ENCODE measurements around the gene HSDL2. TPM values are rescaled to one million over a fixed set of nuclear protein-coding genes. Genes with fewer than 3 reads are reported as not detected.
A peak's percentile ranks its signal among the peaks of the same experiment; 100 is the strongest.

The HSDL2 gene
- total RNA-seq, 2 donors from 2014 or later = 93.0 to 127 TPM

DNA sequence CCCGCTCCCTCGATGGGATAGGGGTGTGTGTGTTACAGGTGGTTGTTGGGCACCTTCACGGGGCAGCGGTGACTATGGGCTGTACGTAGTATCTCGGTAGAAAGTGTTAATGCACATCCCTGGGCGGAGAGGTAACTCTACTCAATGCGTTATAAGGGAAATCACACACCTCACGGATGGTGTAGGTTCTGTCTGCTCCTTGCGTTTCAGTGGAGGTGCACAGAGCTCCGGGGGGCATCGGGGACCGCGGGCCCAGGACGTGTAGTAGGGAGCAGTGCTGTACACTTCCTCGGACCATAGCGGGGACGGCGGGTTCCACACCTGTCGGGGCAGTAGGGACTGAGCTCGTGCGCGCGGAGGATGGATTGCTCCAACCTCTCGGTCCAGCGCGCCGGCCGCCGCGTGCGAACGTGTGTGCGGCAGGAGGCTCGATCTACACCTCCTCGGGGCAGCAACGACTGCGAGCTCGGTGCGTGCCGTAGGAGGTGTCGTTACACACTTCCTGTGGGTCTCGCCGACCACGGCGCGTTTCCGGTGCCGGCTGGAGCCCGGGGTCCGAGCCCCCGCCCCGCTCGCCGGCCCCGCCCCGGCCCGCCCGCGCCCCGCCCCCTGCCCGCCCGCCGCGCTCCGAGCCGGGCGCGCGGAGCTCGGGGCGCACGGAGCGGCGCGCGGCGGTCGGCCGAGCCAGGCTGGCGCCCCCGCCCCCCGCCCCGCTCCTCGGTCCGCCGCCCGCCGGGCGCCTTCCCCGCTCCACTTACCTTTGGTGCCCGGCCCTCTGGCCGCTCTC lies 106.5 kb downstream of the HSDL2 start, which contains the start of gene KIAA1958:
KIAA1958 (plus strand) TSS at position 607 of the 787 bp plus-strand sequence. CDS start 87,254 bp downstream, outside the sequence.
- no peaks in the 10 kb centered on the region for H3K27me3 ChIP-seq
- TF ChIP-seq, protein P1, sequence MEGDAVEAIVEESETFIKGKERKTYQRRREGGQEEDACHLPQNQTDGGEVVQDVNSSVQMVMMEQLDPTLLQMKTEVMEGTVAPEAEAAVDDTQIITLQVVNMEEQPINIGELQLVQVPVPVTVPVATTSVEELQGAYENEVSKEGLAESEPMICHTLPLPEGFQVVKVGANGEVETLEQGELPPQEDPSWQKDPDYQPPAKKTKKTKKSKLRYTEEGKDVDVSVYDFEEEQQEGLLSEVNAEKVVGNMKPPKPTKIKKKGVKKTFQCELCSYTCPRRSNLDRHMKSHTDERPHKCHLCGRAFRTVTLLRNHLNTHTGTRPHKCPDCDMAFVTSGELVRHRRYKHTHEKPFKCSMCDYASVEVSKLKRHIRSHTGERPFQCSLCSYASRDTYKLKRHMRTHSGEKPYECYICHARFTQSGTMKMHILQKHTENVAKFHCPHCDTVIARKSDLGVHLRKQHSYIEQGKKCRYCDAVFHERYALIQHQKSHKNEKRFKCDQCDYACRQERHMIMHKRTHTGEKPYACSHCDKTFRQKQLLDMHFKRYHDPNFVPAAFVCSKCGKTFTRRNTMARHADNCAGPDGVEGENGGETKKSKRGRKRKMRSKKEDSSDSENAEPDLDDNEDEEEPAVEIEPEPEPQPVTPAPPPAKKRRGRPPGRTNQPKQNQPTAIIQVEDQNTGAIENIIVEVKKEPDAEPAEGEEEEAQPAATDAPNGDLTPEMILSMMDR (IDR thresholded peaks at IDR 0.05) = no peak
- peaks cover 0 to 12% of the 10 kb centered on the region in 2 donors for H3K4me1 ChIP-seq
- H3K4me3 ChIP-seq = peak within 1 kb of the TSS; percentile 84 to 96
- H3K36me3 ChIP-seq = no peaks in the 10 kb centered on the region
- H3K27ac ChIP-seq = peak within 1 kb of the TSS; percentile 62 to 75
- no peaks in the 10 kb centered on the region for H3K9me3 ChIP-seq
- DNase-seq (ENCODE audit: low spot score) = peak; percentile 69

DNA sequence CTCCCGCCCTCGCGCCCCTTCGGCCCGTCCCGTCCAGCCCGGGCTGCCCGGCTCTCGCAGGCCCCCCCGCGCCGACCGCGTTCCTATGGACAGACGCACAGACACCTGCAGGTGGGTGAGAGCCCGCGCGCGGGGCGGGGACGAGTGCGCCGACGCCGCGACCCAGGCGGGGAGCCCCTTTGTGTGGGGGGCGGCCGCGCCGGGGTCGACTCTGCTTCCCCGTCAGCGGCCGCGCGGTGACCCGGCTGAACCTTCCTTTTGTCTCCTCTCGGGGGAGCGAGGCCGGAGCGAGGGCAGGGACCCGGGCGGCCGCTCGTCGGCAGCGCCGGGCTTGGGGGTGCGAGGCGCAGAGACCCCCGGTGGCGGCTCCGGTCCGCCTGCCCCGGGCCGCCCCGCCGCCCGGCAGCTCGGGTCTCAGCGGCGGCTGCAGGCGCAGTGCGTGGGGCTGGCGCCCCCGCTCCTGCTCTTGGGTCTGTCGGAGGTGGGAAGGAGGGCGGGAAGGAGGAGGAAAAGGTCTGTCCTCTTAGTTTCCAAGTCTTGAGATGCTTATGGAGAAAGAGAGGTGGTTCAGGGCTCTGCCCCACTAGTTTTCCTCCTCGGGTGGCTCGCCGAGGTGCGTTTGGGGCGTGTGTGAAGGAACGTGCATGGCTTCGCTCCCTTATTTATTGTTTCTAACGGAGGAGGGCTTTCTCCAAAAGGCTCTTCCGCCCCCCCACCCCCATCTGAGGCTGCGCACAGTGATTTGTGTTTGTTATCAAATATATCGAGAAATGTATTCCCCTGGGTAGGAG lies 107.3 kb downstream of the HSDL2 start:
- Histone ChIP-seq H3K4me1 (peaks cover 0 to 12% of the 10 kb centered on the region in 2 donors), H3K4me3 (peak overlapping the region; percentile 84 to 96), H3K27me3 (no peaks in the 10 kb centered on the region), H3K27ac (peak overlapping the region; percentile 62 to 75), H3K36me3 (no peaks in the 10 kb centered on the region), H3K9me3 (no peaks in the 10 kb centered on the region)
- TF ChIP-seq, protein P1 (IDR thresholded peaks at IDR 0.05) = no peak
- DNase-seq (ENCODE audit: low spot score) = no peak

DNA sequence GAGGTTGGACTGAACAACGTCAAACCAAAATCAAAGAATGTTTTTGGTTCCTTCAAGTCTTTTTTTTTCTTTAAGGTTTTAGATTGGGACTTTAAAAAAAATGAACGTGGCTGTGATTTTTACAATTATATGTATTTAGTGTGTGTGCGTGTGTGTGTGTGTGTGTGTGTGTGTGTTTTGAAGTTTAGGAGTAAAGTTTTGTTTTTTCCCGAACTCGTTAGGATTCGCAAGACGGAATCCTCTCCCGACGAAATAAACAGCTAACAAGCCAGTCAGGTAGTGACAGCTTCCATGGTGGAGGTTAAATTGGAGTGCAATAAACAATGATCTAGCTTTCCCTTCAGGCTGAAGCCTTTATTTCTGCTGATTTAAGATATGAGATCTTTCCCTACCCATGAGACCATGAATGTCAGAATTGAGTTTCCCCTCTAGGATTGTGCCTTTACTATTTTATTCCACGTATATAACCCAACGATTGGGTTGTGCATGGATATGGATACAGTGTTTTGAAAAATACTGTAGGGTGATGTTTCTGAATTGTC lies 108.0 kb downstream of the HSDL2 start:
- no peaks in the 10 kb centered on the region for H3K36me3 ChIP-seq
- DNase-seq (ENCODE audit: low spot score) = no peak
- H3K9me3 ChIP-seq = no peaks in the 10 kb centered on the region
- H3K27me3 ChIP-seq = no peaks in the 10 kb centered on the region
- H3K4me1 ChIP-seq = peaks cover 0 to 12% of the 10 kb centered on the region in 2 donors
- H3K27ac ChIP-seq = peak overlapping the region; percentile 62 to 75
- TF ChIP-seq, protein P1 (IDR thresholded peaks at IDR 0.05) = no peak
- H3K4me3 ChIP-seq = peak overlapping the region; percentile 84 to 96

DNA sequence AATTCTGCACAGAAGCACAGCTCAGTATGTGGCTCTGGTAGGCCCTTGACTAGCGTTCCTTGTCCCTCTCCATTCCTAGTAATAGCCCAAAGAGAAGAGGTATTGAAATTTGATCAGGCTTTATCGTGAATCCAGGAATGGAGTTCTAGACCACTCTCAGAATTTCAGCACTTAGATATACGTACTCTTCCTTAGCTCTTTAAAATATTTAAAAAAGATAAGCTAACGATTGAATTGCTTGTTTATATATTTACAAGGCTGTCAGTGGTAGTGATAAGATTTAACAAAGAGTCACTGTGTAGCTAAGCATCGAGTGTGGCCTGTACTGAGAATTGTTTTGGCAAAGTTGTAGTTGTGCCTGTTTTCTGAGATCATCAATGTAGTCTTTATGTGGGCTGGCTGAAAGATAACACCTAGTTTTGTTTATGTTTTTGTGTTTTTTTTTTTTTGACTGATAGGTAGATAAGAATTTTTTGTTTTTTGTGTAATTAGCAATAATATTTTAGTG lies 109.2 kb downstream of the HSDL2 start:
- TF ChIP-seq, protein P1 (IDR thresholded peaks at IDR 0.05) = no peak
- Histone ChIP-seq H3K27ac (no peak overlapping the region), H3K27me3 (no peaks in the 10 kb centered on the region), H3K9me3 (peaks cover 0 to 8% of the 10 kb centered on the region in 2 donors), H3K4me3 (no peak overlapping the region), H3K4me1 (peaks cover 0 to 12% of the 10 kb centered on the region in 2 donors), H3K36me3 (no peaks in the 10 kb centered on the region)
- no peak for DNase-seq (ENCODE audit: low spot score)

DNA sequence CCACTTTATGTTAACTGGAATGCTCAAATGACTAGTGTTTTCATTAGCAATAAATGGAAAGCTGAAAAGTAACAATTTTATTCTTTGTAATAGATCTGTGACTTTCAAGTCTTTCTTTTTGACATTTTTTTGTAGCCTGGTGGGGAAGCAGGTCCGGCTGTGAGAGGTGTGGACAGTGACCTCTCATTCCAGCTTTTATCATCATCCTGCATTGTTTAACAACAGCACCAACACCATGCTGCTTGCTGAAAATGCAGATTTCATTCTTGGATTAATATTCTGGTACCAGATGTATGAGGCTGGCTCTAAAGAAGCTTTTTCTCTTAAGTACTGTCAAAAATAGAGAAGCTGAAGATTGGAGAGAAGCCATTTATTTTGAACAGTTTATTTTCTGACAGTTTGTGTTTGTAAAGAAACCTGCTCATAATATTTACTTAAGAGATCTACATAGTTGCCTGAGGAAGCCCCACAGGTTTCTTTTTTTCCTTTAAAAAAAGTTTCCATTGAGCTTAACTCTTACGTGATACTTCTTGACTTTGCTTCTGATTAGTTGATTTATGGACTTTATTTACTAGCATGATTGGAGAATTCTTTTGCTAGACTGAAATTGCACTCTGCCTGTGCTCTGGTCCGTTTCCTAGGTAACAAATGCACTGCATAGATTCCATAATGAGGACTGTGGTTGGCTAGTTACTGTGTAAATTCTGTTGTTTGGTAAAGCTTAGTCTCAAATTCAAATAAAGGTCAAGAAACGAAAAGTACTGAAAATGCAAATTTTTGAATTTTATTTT lies 110.2 kb downstream of the HSDL2 start:
- no peak overlapping the region for H3K27ac ChIP-seq
- H3K36me3 ChIP-seq = no peaks in the 10 kb centered on the region
- H3K9me3 ChIP-seq = peaks cover 0 to 17% of the 10 kb centered on the region in 2 donors
- no peak for DNase-seq (ENCODE audit: low spot score)
- TF ChIP-seq, protein P1 (IDR thresholded peaks at IDR 0.05) = no peak
- H3K4me3 ChIP-seq = no peak overlapping the region
- no peaks in the 10 kb centered on the region for H3K27me3 ChIP-seq
- H3K4me1 ChIP-seq = peaks cover 0 to 12% of the 10 kb centered on the region in 2 donors

Data from right atrium auricular region (tissue), 2 donors.